HG03354 (cell line): ENCODE results near the gene STIL.

Experiments used
- ATAC-seq: cut with Tn5 transposase; IDR thresholded peaks from one replicate; pipeline ENCODE4 v1.9.1; 2021; ENCODE audit warnings: mild to moderate bottlenecking; ENCODE audit not compliant: unreplicated experiment, poor library complexity, severe bottlenecking

STIL gene

GRCh38 chr1:47241114-47242113, 72.5 kb downstream of the STIL start:
- ATAC-seq, result no peak

DNA sequence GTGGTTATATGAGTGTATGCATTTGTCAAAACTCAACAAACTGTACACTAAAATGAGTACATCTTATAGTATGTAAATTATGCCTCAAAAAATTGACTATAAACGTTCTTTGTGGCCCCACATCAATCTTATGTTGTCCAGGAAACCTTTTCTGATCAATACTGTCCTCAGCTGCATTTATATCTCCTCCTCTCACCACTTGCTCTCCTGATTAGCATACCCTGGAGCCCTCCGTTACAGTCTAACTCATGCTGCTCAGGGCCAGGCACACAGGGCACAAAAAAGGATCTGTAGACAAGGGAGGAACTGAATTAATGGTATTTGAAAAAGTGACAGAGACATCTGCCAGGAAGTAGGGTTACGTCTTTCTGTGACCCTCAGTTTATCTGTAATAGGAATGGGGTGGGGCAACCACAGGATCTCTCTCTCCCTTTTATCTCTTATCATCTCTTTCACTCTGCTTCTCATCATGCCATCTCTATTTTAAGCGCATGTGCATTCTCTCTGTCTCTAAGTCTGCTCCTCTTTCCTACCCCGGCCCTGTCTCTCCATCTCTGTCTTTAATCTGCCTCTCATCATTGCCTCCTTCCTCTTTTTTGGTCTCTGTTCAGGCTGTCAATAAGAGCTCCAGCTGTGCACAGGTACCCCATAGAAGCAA, 74.9 kb downstream of the STIL start:
- no peak for ATAC-seq

DNA sequence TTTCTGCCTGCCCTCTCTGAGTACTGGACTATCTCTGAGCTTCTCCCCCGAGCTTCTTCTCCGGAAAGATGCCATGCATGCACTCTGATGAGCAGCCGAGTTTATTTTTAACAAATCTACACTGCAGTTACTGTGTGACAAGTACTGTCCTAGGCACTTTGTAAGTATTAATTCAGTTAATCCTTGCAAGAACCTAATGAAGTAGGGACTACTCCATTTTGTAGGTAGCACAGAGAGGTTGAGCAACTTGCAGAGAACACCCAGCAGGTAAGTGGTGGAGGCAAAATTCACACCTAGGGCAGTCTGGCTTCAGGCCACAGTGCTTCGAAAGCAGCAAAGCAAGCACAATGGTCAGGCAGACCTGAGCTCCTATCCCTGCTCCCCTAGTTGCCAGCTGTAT, 78.1 kb downstream of the STIL start:
- no peak for ATAC-seq

DNA sequence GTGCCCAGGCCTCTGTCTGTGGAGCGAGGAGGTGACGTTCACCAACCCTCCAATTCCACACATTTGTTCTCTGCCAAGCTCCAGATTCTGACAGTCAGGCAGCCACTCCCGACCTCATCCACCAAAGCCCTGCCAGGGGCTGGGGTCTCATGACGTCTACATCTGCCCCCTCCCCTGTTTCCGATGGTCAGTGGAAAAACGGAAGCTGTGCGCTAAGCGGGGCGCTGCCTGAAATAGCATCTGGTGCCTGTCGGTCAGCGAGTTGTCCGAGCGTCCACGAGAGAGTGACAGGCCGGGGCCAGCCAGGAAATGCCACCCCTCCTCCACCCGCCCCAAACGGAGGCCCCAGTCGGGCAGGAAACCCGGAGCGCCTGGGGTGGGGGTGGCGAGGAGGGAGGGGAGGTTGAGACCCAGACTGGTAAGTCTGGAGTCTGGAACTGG, 78.7 kb downstream of the STIL start:
- no peak for ATAC-seq

DNA sequence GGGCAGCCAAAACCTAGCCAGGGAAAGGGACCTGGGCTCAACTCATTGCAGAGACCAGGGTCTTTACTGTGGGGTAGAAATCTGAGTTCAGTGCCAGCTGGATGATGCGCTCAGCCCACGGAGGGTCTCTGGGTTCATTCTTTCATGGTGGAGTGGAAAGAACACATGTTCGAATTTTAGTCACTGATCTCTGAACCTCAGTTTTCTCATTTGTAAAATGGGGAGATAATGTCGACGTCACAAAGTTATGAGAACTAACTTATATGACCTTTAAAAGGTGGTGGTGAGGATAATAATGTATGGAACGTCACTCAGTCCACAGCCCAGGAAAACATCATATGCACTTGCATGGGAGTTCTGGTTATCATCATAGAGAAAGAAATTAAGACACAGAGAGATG, 80.8 kb downstream of the STIL start:
- no peak for ATAC-seq

- no peak for ATAC-seq
Measured at GRCh38 chr1:47232187-47232874, 81.6 kb downstream of the STIL start, which contains the start of gene TAL1. Gene TAL1 (minus strand): TSS chr1:47232225. CDS start chr1:47225888, 6,337 bp downstream.

DNA sequence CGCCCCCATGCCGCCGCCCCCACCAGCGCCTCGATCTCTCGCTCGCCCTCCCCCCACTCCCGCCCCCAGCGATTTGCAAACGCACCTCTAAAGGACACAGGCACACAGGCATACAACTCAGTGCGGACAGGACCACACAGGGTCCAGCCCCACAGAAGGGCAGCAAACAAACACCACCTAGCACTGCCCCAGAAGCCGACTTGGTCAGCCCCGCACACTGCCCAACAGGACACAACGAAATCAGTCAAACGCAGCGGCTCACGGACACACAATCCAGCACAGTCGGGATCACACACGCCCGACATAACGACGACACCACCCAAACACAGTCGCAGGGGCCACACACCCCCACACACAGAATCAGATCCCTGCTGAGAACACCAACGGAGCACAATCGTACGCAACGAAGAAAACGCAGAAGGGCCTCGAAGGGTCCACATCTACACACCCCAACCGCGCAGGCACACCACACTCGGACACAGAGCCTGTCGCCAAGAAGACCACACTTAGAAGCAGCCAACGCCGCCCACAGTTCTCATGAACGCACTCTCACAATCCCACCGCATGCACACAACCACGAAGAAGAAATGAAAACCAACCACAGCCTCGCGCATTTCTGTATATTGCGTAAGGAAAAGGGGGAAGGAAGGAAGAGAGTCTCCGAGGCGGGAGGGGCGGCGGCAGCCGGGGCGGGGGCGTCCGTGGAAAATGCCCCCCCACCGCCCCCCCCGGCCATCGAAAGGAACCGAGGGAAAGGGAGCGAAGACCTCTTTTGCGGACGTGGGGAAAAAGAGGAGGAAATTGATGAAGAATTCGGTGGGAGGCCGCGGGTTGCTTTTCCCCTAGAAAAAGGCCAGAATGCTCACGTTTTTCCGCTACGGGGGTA, 82.4 kb downstream of the STIL start:
- ATAC-seq, result no peak

DNA sequence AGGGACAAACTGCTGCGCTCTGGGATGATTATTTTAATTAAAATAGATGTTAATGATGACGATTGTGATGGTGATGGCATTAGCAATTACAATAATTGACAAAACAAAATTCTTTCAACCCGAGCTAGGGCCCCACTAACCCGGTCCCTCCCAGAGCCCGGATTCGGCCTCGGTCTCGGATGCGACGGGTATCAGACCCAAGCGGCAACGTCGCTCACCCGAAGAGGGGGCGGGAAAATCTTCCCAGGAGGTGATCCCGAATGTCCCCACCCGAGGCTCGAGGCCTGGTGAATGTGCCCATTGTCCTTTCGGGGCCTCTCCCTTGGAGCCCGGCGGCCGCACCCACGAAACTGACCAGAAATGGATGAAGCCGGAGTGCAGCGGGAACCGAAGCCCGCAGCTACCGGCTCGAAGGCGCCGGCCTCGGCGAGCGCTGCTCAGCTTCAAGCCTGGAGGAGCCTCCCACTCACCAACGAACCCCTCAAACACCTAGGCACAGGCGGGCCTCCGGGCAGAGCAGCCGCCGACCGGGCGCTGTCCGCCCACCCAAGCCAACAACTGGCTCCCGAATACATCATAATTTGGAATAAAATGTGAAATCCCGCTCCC, 83.2 kb downstream of the STIL start:
- ATAC-seq, result no peak

GRCh38 chr1:47229886-47230691, 83.9 kb downstream of the STIL start:
- ATAC-seq, result no peak

DNA sequence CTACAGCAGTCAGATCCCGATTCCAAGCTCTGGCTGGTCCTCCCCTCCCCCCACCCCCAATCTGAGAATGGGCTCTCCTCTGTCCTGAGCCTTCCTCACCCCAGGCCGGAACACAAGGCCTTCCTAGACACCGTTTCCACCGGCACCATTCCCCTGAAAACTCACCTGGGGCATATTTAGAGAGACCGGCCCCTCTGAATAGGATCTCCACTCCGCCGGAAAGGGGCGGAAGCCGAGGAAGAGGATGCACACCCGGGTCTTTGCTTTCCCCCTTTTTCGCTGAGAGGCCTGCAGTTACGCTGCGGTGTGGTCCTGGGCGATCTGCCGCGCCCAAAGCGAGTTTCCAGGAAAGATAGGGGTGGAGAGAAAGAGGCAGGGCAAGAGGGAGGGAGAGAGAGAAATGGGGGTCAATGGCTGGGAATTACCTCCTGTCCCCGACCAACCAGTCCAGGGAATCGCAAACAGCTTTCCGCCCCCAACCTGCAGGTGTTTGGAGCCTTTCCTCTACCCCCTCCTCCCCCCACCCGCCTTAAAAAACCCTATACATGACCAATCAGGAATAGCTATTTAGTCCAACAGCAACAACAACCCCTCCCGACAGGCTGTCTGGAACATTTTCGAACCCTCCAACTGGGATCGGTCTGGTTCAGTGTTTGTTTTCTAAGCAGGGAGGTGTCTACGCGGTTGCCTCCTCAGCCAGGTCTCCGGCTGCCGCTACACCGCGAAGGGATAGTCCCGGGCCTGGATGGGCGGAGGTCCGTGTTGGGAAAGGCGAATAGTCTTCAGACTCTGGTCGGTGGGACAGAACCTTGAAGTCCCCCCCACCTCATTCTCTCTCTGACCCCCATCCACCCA, 84.7 kb downstream of the STIL start:
- no peak for ATAC-seq

- no peak for ATAC-seq
Measured at GRCh38 chr1:47228644-47229030, 85.3 kb downstream of the STIL start.

GRCh38 chr1:47227341-47228232, 86.4 kb downstream of the STIL start:
- ATAC-seq, result no peak

DNA sequence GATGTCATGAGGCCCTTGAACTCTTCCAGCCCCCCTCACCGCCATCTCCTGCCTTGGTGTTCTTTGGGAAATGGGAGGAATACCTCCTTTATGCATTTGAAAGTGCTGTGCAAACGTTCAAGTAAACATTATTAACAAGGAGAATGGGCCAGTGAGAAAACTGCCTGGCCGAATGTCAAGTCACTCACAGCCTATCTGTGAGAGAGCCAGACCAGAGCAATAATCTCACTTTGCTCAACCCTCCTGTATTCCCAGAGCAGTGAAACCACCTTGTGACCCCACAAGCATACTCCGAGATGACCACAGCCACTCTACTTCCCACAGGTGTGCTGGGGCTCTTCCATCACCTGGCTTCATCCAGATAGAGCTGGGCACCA, 87.1 kb downstream of the STIL start:
- ATAC-seq, result no peak

DNA sequence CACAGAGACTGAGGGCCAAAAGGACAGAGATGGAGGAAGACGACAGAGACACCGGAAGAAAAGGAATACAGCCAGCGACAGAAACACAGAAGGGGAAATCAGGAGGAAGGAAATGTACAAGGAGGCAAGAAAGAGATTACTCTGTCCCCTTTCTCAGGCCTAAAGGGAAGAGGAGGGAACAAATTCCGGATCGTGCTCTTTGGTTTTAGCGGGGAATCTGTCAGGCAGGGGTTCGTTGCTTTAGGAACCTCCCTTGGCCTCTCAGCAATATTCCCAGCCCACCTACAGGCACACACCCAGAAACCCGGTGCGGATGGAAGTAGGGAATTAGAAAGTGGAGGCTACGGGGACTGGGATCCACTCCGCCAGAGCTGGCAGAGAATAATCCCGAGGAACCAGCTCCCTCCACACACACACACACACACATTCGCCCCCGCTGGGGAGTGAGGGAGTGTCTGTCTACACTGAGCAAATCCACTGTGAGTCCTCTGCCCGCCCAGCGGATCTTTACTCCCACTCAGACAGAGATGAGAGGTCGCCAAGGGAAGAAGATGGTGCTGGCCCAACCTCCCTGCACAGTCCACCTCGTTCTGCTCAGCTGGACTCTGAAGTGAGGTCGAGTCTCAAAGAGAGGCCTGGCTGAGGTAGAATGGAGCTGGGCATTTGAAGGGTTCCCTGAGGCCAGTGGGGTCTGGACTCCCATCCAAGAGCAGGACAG, 87.7 kb downstream of the STIL start:
- no peak for ATAC-seq

- ATAC-seq, result no peak
Measured at GRCh38 chr1:47225430-47226100, 88.4 kb downstream of the STIL start.
